Right lobe of liver (tissue), 6 donors: ENCODE data around the gene TYMS. TPM values are rescaled to one million over a fixed set of nuclear protein-coding genes. Genes with fewer than 3 reads are reported as not detected.

Experiments used
- ATAC-seq, 4 donors: fragments of 200-7000 bp; cut with Tn5 transposase; one replicate each; pipeline ENCODE4 v1.9.1; 2020; ENCODE audit warnings: mild to moderate bottlenecking in 4 of 4, moderate library complexity in 4 of 4
- DNase-seq, 3 donors: peaks; one replicate each; pipeline ENCODE4 v3.0.0-alpha.2; 2020
- H3K27ac ChIP-seq, 3 donors: fragments of 200-600 bp; one replicate each; pipeline ENCODE4 v1.8.0; 2022
- H3K27me3 ChIP-seq, 2 donors: fragments of 200-600 bp; one replicate each; pipeline ENCODE4 v1.8.0; 2022
- H3K36me3 ChIP-seq, 4 donors: fragments of 200-600 bp; sonication (generic) in 1 of 4; one replicate each; pipeline versions ENCODE4 v1.5.1 to v1.8.0; 2017 to 2022; ENCODE audit warnings: control low read depth in 1 of 4
- H3K4me1 ChIP-seq, 4 donors: fragments of 200-600 bp; sonication (generic) in 1 of 4; one replicate each; pipeline versions ENCODE4 v1.5.1 to v1.8.0; 2017 to 2022; ENCODE audit warnings: control low read depth in 1 of 4
- H3K4me3 ChIP-seq, 3 donors: fragments of 200-600 bp; one replicate each; pipeline ENCODE4 v1.8.0; 2022
- H3K9me3 ChIP-seq, 4 donors: fragments of 200-600 bp; sonication (generic) in 1 of 4; one replicate each; pipeline versions ENCODE4 v1.5.1 to v1.8.0; 2017 to 2022; ENCODE audit warnings: control low read depth in 1 of 4
- POLR2A ChIP-seq: fragments of 450-650 bp; IDR thresholded peaks from one replicate; pipeline ENCODE4 v1.6.1; 2017; ENCODE audit warnings: antibody characterized with exemption, mild to moderate bottlenecking
- WGBS: methylation state at CpG from one replicate; pipeline ENCODE4 v1.1.6; 2018; ENCODE audit warnings: low coverage, low lambda C conversion rate; ENCODE audit not compliant: insufficient coverage; ENCODE audit errors: missing lambda C conversion rate; 5-methylcytosine and 5-hydroxymethylcytosine counted together
- intact Hi-C, 2 donors: fragments of 100-400 bp; cut with DNase I; formaldehyde crosslinking; loops; one replicate each; pipeline versions ENCODE4 v1.11.2 to v1.14.1; 2022
- total RNA-seq, 6 experiments: library from RNA; depleted of rRNA in 2 of 6; stranded (reverse); fragments of >200 nt in 2 of 6; fragmentation: NEBNext Ultra II Directional in 3 of 6; extraction: Animal tissue kit (Norgen Biotek cat#: 25700) in 3 of 6; gene quantifications; one replicate each; pipeline versions ENCODE4 v1.1.0 to v1.2.4, GENCODE V29; 2016 to 2023
- TF ChIP-seq, protein P1 (sequence below), 4 donors: fragments of 200-600 bp in 3 of 4; fragments of 450-650 bp in 1 of 4; IDR thresholded peaks; one replicate each; pipeline versions ENCODE4 v1.5.1 to v1.8.0; 2016 to 2022; ENCODE audit warnings: antibody characterized with exemption in 4 of 4, mild to moderate bottlenecking in 2 of 4
- donor health status: DM: no; HTN: yes; CAD: no.
- donor health status: DM: no; HTN: no; CAD: no.
- donor health status: DM: no; HTN: no; CAD: no.
- donor health status: DM: no; HTN: yes; CAD: no.
- donor health status: DM: no; HTN: yes; CAD: no.

The TYMS gene
- total RNA-seq, 6 experiments from 2014 or later, result 1.1 to 14.9 (median 4.2) TPM

DNA sequence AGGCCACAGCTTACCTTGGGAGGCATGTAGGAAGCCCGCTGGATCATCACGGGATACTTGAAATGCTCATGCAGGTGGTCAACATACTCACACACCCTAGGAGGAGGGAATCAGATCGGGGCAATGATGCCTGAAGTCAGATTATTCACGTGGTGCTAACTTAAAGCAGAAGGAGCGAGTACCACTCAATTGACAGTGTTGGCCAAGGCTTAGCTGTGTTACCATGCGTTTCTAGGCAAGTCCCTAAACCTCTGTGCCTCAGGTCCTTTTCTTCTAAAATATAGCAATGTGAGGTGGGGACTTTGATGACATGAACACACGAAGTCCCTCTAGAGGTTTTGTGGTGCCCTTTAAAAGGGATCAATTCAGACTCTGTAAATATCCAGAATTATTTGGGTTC lies 17.9 kb downstream of the TYMS start:
- WGBS, result 89% methylated on average over 4 of the region's 7 CpGs
- ATAC-seq (no peak), DNase-seq (no peak)
- intact Hi-C loops, result no loop called here
- Histone ChIP-seq H3K9me3 (no peaks in the 10 kb centered on the region), H3K27ac (no peak overlapping the region), H3K4me1 (no peaks in the 10 kb centered on the region), H3K4me3 (no peak overlapping the region), H3K27me3 (no peaks in the 10 kb centered on the region), H3K36me3 (peaks cover 0 to 80% (median 28%) of the 10 kb centered on the region in 4 donors)
- TF ChIP-seq, protein P1, sequence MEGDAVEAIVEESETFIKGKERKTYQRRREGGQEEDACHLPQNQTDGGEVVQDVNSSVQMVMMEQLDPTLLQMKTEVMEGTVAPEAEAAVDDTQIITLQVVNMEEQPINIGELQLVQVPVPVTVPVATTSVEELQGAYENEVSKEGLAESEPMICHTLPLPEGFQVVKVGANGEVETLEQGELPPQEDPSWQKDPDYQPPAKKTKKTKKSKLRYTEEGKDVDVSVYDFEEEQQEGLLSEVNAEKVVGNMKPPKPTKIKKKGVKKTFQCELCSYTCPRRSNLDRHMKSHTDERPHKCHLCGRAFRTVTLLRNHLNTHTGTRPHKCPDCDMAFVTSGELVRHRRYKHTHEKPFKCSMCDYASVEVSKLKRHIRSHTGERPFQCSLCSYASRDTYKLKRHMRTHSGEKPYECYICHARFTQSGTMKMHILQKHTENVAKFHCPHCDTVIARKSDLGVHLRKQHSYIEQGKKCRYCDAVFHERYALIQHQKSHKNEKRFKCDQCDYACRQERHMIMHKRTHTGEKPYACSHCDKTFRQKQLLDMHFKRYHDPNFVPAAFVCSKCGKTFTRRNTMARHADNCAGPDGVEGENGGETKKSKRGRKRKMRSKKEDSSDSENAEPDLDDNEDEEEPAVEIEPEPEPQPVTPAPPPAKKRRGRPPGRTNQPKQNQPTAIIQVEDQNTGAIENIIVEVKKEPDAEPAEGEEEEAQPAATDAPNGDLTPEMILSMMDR (IDR thresholded peaks at IDR 0.05), result no peak
- no peak for TF ChIP-seq POLR2A

DNA sequence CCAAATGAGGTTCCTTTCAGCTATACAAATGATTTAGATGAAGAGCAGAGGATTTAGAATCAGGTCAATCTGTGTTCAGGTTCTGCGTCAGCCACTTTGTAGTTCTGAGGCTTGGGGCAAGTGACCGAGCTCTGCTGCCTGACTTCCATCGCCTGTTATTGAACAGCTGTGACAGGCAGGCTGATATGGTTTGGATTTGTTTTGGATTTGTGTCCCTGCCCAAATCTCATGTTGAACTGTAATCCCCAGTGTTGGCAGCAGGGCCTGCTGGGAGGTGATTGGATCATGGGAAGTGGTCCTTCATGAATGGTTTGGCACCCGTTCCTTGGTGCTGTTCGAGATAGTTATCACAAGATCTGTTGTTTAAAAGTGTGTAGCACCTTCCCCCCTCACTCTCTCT lies 18.6 kb downstream of the TYMS start:
- no peak for TF ChIP-seq POLR2A
- TF ChIP-seq, protein P1 (IDR thresholded peaks at IDR 0.05), result no peak
- no peaks in the 10 kb centered on the region for H3K27me3 ChIP-seq
- no peak for DNase-seq
- intact Hi-C loops, result no loop called here
- peaks cover 0 to 72% (median 28%) of the 10 kb centered on the region in 4 donors for H3K36me3 ChIP-seq
- H3K9me3 ChIP-seq, result no peaks in the 10 kb centered on the region
- H3K4me1 ChIP-seq, result no peaks in the 10 kb centered on the region
- no peak for ATAC-seq
- H3K4me3 ChIP-seq, result no peak overlapping the region
- no peak overlapping the region for H3K27ac ChIP-seq
- WGBS, result 80% methylated on average over 2 of the region's 5 CpGs

DNA sequence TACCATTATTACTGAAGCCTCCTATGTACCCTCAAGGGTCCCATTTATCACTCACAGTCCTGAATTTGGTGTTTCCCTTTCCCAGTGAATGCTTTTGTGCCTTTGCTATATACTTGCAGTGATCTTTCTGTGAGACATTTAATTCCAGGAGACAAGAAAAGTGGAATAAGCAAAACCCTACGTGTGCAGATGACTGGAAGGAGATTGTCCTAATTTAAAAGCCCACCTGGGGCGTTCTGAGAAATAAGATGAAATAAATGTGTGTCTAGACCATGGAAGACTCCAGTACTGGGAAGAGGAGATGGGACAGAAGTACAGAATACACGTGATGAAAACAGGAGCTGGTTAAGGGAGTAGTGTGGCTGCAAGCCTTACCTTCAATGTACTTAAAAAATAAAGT lies 19.3 kb downstream of the TYMS start:
- TF ChIP-seq, protein P1 (IDR thresholded peaks at IDR 0.05), result no peak
- no peak for TF ChIP-seq POLR2A
- DNase-seq (no peak), ATAC-seq (no peak)
- Histone ChIP-seq H3K9me3 (no peaks in the 10 kb centered on the region), H3K4me1 (no peaks in the 10 kb centered on the region), H3K27ac (no peak overlapping the region), H3K27me3 (no peaks in the 10 kb centered on the region), H3K4me3 (no peak overlapping the region), H3K36me3 (peaks cover 0 to 67% (median 30%) of the 10 kb centered on the region in 4 donors)
- intact Hi-C loops, result no loop called here
- WGBS, result 90% methylated on average over 2 of the region's 3 CpGs

DNA sequence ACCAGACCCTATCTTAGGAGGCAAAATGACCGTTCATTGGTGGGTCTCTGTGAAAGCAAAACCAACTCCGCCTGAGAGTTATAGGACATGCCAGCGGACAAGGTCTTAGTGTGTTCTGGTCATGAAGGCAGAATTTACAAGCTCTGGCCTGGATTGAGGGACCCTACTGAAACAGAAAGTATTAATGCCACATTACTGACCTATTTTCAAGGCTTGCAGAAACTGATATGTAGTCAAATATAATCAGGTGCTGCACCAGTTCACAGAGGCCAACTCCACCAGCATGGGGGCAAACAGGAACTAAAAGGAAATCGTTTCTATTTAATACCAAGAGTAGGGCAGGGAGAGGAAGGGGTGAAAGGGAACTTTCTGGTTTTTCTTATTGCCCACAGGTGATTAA lies 19.7 kb downstream of the TYMS start:
- TF ChIP-seq, protein P1 (IDR thresholded peaks at IDR 0.05), result no peak
- TF ChIP-seq POLR2A, result no peak
- no peak overlapping the region for H3K27ac ChIP-seq
- WGBS, result 18% methylated on average over 1 of the region's 4 CpGs
- peaks cover 0 to 68% (median 31%) of the 10 kb centered on the region in 4 donors for H3K36me3 ChIP-seq
- no peaks in the 10 kb centered on the region for H3K9me3 ChIP-seq
- no peaks in the 10 kb centered on the region for H3K4me1 ChIP-seq
- H3K4me3 ChIP-seq, result no peak overlapping the region
- H3K27me3 ChIP-seq, result no peaks in the 10 kb centered on the region
- intact Hi-C loops, result no loop called here
- DNase-seq (no peak), ATAC-seq (no peak)

DNA sequence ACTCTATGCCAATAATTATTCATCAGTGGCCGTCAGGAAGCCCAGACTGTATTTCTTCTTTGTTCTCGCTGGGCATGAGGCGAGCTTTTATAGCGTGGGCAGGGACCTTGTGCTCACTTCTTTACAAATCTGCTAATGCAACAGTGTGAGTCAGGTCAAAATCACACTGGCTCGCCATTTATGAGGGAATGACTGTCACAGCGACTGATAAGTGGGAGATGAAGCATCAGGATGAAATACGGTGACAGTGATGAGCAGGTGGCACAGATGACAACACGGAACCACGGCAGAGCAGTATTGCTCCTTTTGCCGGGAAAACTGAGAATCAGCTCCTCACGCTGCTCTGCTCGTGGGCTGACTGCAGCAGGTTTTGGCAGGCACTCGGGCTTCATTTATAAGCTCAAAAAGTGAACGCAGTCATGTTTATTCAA lies 20.5 kb downstream of the TYMS start:
- WGBS, result 86% methylated on average over 12 of the region's 14 CpGs
- no peak for TF ChIP-seq POLR2A
- TF ChIP-seq, protein P1 (IDR thresholded peaks at IDR 0.05), result no peak
- Histone ChIP-seq H3K4me1 (peaks cover 0 to 3% (median under 1%) of the 10 kb centered on the region in 4 donors), H3K36me3 (peaks cover 0 to 68% (median 27%) of the 10 kb centered on the region in 4 donors), H3K4me3 (no peak overlapping the region), H3K9me3 (no peaks in the 10 kb centered on the region), H3K27ac (no peak overlapping the region), H3K27me3 (no peaks in the 10 kb centered on the region)
- intact Hi-C loops, result no loop called here
- ATAC-seq, result no peak
- no peak for DNase-seq
